Activated naive CD8-positive, alpha-beta T cell treated with anti-CD3 and anti-CD28 coated beads, Interleukin-2, amount 50 U/mL, for 24 hours (primary cell): ENCODE measurements around the gene PLD1.

ENCODE experiments used
- ATAC-seq: fragments of 150-1000 bp; cut with Tn5 transposase; one replicate; pipeline ENCODE4 v1.10.0; 2021
- DNase-seq: peaks from one replicate; pipeline ENCODE4 v3.0.0; 2021
- H3K27ac Mint-ChIP-seq: one replicate; pipeline ENCODE4 v1.8.0; 2021; ENCODE audit warnings: mild to moderate bottlenecking, mixed read lengths
- H3K27me3 Mint-ChIP-seq: one replicate; pipeline ENCODE4 v1.8.0; 2021; ENCODE audit warnings: mixed read lengths
- H3K36me3 Mint-ChIP-seq: one replicate; pipeline ENCODE4 v1.8.0; 2021; ENCODE audit warnings: low read depth, mixed read lengths
- H3K4me1 Mint-ChIP-seq: one replicate; pipeline ENCODE4 v1.8.0; 2021; ENCODE audit warnings: mixed read lengths
- H3K4me3 Mint-ChIP-seq: one replicate; pipeline ENCODE4 v1.8.0; 2021; ENCODE audit warnings: mild to moderate bottlenecking, moderate library complexity, mixed read lengths
- H3K9me3 Mint-ChIP-seq: one replicate; pipeline ENCODE4 v1.8.0; 2021; ENCODE audit warnings: mixed read lengths

PLD1 gene

GRCh38 chr3:171801738-171802589, 8.3 kb downstream of the PLD1 start:
- H3K36me3 Mint-ChIP-seq = no peaks in the 10 kb centered on the region
- peaks cover 12% of the 10 kb centered on the region for H3K27me3 Mint-ChIP-seq
- DNase-seq (no peak), ATAC-seq (no peak)
- H3K9me3 Mint-ChIP-seq = no peaks in the 10 kb centered on the region
- no peaks in the 10 kb centered on the region for H3K4me1 Mint-ChIP-seq
- no peak overlapping the region for H3K27ac Mint-ChIP-seq
- H3K4me3 Mint-ChIP-seq = no peak overlapping the region

- no peak overlapping the region for H3K27ac Mint-ChIP-seq
- no peaks in the 10 kb centered on the region for H3K4me1 Mint-ChIP-seq
- DNase-seq (no peak), ATAC-seq (no peak)
- H3K36me3 Mint-ChIP-seq = no peaks in the 10 kb centered on the region
- H3K4me3 Mint-ChIP-seq = no peak overlapping the region
- no peaks in the 10 kb centered on the region for H3K9me3 Mint-ChIP-seq
- H3K27me3 Mint-ChIP-seq = peaks cover 11% of the 10 kb centered on the region
Measured at GRCh38 chr3:171799501-171799900, 10.8 kb downstream of the PLD1 start.

GRCh38 chr3:171797873-171798272, 12.4 kb downstream of the PLD1 start:
- Mint-ChIP-seq H3K27me3 (peaks cover 7% of the 10 kb centered on the region), H3K36me3 (no peaks in the 10 kb centered on the region), H3K27ac (no peak overlapping the region), H3K9me3 (no peaks in the 10 kb centered on the region), H3K4me3 (no peak overlapping the region), H3K4me1 (no peaks in the 10 kb centered on the region)
- ATAC-seq = no peak
- DNase-seq = no peak

- Mint-ChIP-seq H3K36me3 (no peaks in the 10 kb centered on the region), H3K27ac (no peak overlapping the region), H3K4me3 (no peak overlapping the region), H3K4me1 (no peaks in the 10 kb centered on the region), H3K27me3 (peaks cover 3% of the 10 kb centered on the region), H3K9me3 (no peaks in the 10 kb centered on the region)
- ATAC-seq (no peak), DNase-seq (no peak)
Measured at GRCh38 chr3:171797265-171797679, 13.0 kb downstream of the PLD1 start.

GRCh38 chr3:171796625-171797264, 13.5 kb downstream of the PLD1 start:
- Mint-ChIP-seq H3K9me3 (no peaks in the 10 kb centered on the region), H3K36me3 (no peaks in the 10 kb centered on the region), H3K4me1 (no peaks in the 10 kb centered on the region), H3K27ac (no peak overlapping the region), H3K4me3 (no peak overlapping the region), H3K27me3 (peaks cover 5% of the 10 kb centered on the region)
- DNase-seq = no peak
- ATAC-seq = no peak

- peaks cover 3% of the 10 kb centered on the region for H3K27me3 Mint-ChIP-seq
- H3K4me1 Mint-ChIP-seq = no peaks in the 10 kb centered on the region
- no peaks in the 10 kb centered on the region for H3K9me3 Mint-ChIP-seq
- H3K27ac Mint-ChIP-seq = no peak overlapping the region
- H3K4me3 Mint-ChIP-seq = no peak overlapping the region
- DNase-seq (no peak), ATAC-seq (no peak)
- H3K36me3 Mint-ChIP-seq = no peaks in the 10 kb centered on the region
Measured at GRCh38 chr3:171792531-171792930, 17.8 kb downstream of the PLD1 start.

- DNase-seq (no peak), ATAC-seq (no peak)
- no peak overlapping the region for H3K27ac Mint-ChIP-seq
- no peak overlapping the region for H3K4me3 Mint-ChIP-seq
- H3K9me3 Mint-ChIP-seq = no peaks in the 10 kb centered on the region
- H3K36me3 Mint-ChIP-seq = no peaks in the 10 kb centered on the region
- peaks cover 3% of the 10 kb centered on the region for H3K27me3 Mint-ChIP-seq
- no peaks in the 10 kb centered on the region for H3K4me1 Mint-ChIP-seq
Measured at GRCh38 chr3:171791692-171792076, 18.6 kb downstream of the PLD1 start.

GRCh38 chr3:171790898-171791691, 19.2 kb downstream of the PLD1 start:
- no peaks in the 10 kb centered on the region for H3K4me1 Mint-ChIP-seq
- peaks cover 3% of the 10 kb centered on the region for H3K27me3 Mint-ChIP-seq
- no peaks in the 10 kb centered on the region for H3K9me3 Mint-ChIP-seq
- no peak for DNase-seq
- no peak overlapping the region for H3K27ac Mint-ChIP-seq
- no peaks in the 10 kb centered on the region for H3K36me3 Mint-ChIP-seq
- no peak for ATAC-seq
- no peak overlapping the region for H3K4me3 Mint-ChIP-seq

GRCh38 chr3:171790574-171790897, 19.7 kb downstream of the PLD1 start:
- no peak overlapping the region for H3K4me3 Mint-ChIP-seq
- H3K9me3 Mint-ChIP-seq = no peaks in the 10 kb centered on the region
- DNase-seq = no peak
- no peak for ATAC-seq
- H3K36me3 Mint-ChIP-seq = no peaks in the 10 kb centered on the region
- H3K27ac Mint-ChIP-seq = no peak overlapping the region
- no peaks in the 10 kb centered on the region for H3K4me1 Mint-ChIP-seq
- peaks cover 3% of the 10 kb centered on the region for H3K27me3 Mint-ChIP-seq

- no peaks in the 10 kb centered on the region for H3K9me3 Mint-ChIP-seq
- H3K4me1 Mint-ChIP-seq = no peaks in the 10 kb centered on the region
- no peak overlapping the region for H3K27ac Mint-ChIP-seq
- ATAC-seq (no peak), DNase-seq (no peak)
- H3K27me3 Mint-ChIP-seq = peaks cover 3% of the 10 kb centered on the region
- H3K4me3 Mint-ChIP-seq = no peak overlapping the region
- no peaks in the 10 kb centered on the region for H3K36me3 Mint-ChIP-seq
Measured at GRCh38 chr3:171789759-171790505, 20.4 kb downstream of the PLD1 start.

GRCh38 chr3:171788546-171789351, 21.5 kb downstream of the PLD1 start:
- no peak for DNase-seq
- H3K27ac Mint-ChIP-seq = no peak overlapping the region
- no peaks in the 10 kb centered on the region for H3K9me3 Mint-ChIP-seq
- no peaks in the 10 kb centered on the region for H3K36me3 Mint-ChIP-seq
- ATAC-seq = no peak
- no peaks in the 10 kb centered on the region for H3K4me1 Mint-ChIP-seq
- H3K4me3 Mint-ChIP-seq = no peak overlapping the region
- peaks cover 5% of the 10 kb centered on the region for H3K27me3 Mint-ChIP-seq

- Mint-ChIP-seq H3K9me3 (no peaks in the 10 kb centered on the region), H3K4me1 (no peaks in the 10 kb centered on the region), H3K27me3 (peaks cover 4% of the 10 kb centered on the region), H3K4me3 (no peak overlapping the region), H3K27ac (no peak overlapping the region), H3K36me3 (no peaks in the 10 kb centered on the region)
- ATAC-seq = no peak
- no peak for DNase-seq
Measured at GRCh38 chr3:171786997-171787396, 23.3 kb downstream of the PLD1 start.

- peaks cover 5% of the 10 kb centered on the region for H3K27me3 Mint-ChIP-seq
- no peaks in the 10 kb centered on the region for H3K4me1 Mint-ChIP-seq
- DNase-seq (no peak), ATAC-seq (no peak)
- H3K4me3 Mint-ChIP-seq = no peak overlapping the region
- no peaks in the 10 kb centered on the region for H3K9me3 Mint-ChIP-seq
- H3K36me3 Mint-ChIP-seq = no peaks in the 10 kb centered on the region
- no peak overlapping the region for H3K27ac Mint-ChIP-seq
Measured at GRCh38 chr3:171784937-171785336, 25.3 kb downstream of the PLD1 start.

- no peak overlapping the region for H3K4me3 Mint-ChIP-seq
- peaks cover 5% of the 10 kb centered on the region for H3K27me3 Mint-ChIP-seq
- DNase-seq = no peak
- no peaks in the 10 kb centered on the region for H3K4me1 Mint-ChIP-seq
- H3K27ac Mint-ChIP-seq = no peak overlapping the region
- H3K36me3 Mint-ChIP-seq = no peaks in the 10 kb centered on the region
- ATAC-seq = no peak
- no peaks in the 10 kb centered on the region for H3K9me3 Mint-ChIP-seq
Measured at GRCh38 chr3:171784387-171784786, 25.9 kb downstream of the PLD1 start.
